Kidney epithelial cell (primary cell): ENCODE measurements around the gene IZUMO3. TPM values are rescaled to one million over a fixed set of nuclear protein-coding genes. Genes with fewer than 3 reads are reported as not detected.
"Not testable (repeated sequence)": the region's sequence is repeated elsewhere in the genome, so short reads cannot be mapped to it uniquely, and the experiment has no call there.

Experiments
- DNase-seq: peaks from one replicate; pipeline ENCODE4 v3.0.0-alpha.2; 2010; ENCODE audit warnings: low read depth
- H3K27me3 ChIP-seq: 2 replicates; pipeline ENCODE4 v1.6.0; 2011; ENCODE audit warnings: low read length; ENCODE audit not compliant: control insufficient read depth, insufficient read depth
- H3K36me3 ChIP-seq: 2 replicates; pipeline ENCODE4 v1.5.1; 2011; ENCODE audit warnings: low read length; ENCODE audit not compliant: control insufficient read depth, insufficient read depth
- H3K4me3 ChIP-seq: 2 replicates; pipeline ENCODE4 v1.5.1; 2011; ENCODE audit warnings: low read depth, mild to moderate bottlenecking, control low read depth, low read length
- total RNA-seq: library from RNA; depleted of rRNA; stranded (reverse); fragments of >200 nt; gene quantifications from 2 replicates; pipeline ENCODE4 v1.2.3, GENCODE V29; 2015
- TF ChIP-seq, protein P1 (sequence below): IDR thresholded peaks from 2 replicates; pipeline ENCODE4 v1.5.1; 2011; ENCODE audit warnings: mild to moderate bottlenecking, moderate library complexity, low read length, control low read depth, inconsistent platforms; ENCODE audit not compliant: insufficient read depth, poor library complexity, severe bottlenecking

IZUMO3 gene, protein sequence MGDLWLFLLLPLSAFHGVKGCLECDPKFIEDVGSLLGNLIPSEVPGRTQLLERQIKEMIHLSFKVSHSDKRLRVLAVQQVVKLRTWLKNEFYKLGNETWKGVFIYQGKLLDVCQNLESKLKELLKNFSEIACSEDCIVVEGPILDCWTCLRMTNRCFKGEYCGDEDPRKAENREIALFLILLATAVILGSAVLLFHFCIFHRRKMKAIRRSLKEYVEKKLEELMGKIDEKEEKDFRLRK
- not detected in 2 replicates for total RNA-seq

- no peaks in the 10 kb centered on the region for H3K27me3 ChIP-seq
- no peak within 1 kb of the TSS for H3K4me3 ChIP-seq
- TF ChIP-seq, protein P1, sequence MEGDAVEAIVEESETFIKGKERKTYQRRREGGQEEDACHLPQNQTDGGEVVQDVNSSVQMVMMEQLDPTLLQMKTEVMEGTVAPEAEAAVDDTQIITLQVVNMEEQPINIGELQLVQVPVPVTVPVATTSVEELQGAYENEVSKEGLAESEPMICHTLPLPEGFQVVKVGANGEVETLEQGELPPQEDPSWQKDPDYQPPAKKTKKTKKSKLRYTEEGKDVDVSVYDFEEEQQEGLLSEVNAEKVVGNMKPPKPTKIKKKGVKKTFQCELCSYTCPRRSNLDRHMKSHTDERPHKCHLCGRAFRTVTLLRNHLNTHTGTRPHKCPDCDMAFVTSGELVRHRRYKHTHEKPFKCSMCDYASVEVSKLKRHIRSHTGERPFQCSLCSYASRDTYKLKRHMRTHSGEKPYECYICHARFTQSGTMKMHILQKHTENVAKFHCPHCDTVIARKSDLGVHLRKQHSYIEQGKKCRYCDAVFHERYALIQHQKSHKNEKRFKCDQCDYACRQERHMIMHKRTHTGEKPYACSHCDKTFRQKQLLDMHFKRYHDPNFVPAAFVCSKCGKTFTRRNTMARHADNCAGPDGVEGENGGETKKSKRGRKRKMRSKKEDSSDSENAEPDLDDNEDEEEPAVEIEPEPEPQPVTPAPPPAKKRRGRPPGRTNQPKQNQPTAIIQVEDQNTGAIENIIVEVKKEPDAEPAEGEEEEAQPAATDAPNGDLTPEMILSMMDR = no peak
- DNase-seq = no peak
- H3K36me3 ChIP-seq = no peaks in the 10 kb centered on the region
Measured at GRCh38 chr9:24545847-24546522, at the start of gene IZUMO3. Gene IZUMO3, minus strand, starts transcription at chr9:24545897. Its CDS starts 248 bp downstream, at chr9:24545649.

DNA sequence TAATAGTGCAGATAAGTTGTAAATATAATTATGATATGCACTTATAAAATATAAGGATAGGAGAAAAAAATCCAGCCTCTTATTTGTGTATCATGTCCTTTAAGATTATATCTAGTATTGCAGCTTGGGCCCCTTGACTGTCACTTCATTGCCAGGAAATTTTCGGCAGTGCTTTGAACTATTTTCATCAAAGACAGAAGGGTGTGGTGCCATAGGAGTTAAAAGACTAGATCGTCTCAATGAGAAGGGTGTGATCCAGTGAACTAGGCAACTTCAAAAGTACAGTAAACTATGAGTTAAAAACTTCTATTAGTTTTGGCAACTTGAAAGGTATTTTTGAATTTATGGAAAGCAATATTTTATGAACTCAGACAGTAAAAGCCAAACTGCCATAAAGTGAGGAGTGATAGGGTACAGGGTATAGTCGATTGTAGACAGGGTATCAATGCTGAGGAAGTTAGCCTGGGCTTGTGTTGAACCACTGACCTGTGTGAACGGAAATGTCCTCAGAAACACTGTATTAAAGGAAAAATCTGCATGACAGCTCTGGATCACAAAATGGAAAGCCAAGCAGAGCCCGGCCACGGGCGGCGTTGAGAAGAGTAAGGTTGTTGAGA, 48.6 kb upstream of the IZUMO3 start:
- Histone ChIP-seq H3K27me3 (no peaks in the 10 kb centered on the region), H3K4me3 (no peak overlapping the region), H3K36me3 (no peaks in the 10 kb centered on the region)
- no peak for DNase-seq
- TF ChIP-seq, protein P1 = no peak

DNA sequence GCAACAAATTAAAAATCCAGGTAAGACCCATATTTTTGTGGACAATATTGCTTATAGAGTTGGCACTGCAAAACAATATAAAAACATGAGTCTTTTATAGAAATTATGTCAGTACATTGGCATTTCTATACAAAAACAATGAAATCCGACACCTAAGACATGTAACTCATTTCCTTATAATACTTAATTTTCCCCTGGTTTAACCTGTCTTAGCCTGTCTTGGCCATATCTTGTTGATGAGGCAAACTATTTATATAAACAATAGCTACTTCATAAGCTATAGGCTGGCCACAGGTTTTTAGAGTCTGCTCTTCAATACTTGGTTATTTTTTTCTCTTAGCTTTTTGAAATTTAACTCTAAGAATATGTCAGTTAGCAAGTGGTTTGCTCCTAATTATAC, 44.7 kb upstream of the IZUMO3 start:
- no peak overlapping the region for H3K4me3 ChIP-seq
- TF ChIP-seq, protein P1 = no peak
- no peak for DNase-seq
- no peaks in the 10 kb centered on the region for H3K27me3 ChIP-seq
- H3K36me3 ChIP-seq = no peaks in the 10 kb centered on the region

GRCh38 chr9:24587883-24588282, 42.2 kb upstream of the IZUMO3 start:
- Histone ChIP-seq H3K36me3 (no peaks in the 10 kb centered on the region), H3K4me3 (no peak overlapping the region), H3K27me3 (no peaks in the 10 kb centered on the region)
- no peak for DNase-seq
- TF ChIP-seq, protein P1 = no peak

GRCh38 chr9:24582146-24583126, 36.7 kb upstream of the IZUMO3 start:
- Histone ChIP-seq H3K4me3 (no peak overlapping the region), H3K27me3 (no peaks in the 10 kb centered on the region), H3K36me3 (no peaks in the 10 kb centered on the region)
- TF ChIP-seq, protein P1 = no peak
- DNase-seq = no peak

GRCh38 chr9:24580005-24580404, 34.3 kb upstream of the IZUMO3 start:
- H3K4me3 ChIP-seq, DNase-seq, H3K36me3 ChIP-seq, H3K27me3 ChIP-seq: not testable (repeated sequence)
